GM03348 (cell line): ENCODE data around the gene SPATA13.
"Not testable (repeated sequence)": the region's sequence is repeated elsewhere in the genome, so short reads cannot be mapped to it uniquely, and the experiment has no call there.

ENCODE experiments used
- DNase-seq: peaks from one replicate; pipeline ENCODE4 v3.0.0; 2012; ENCODE audit warnings: low spot score

Gene SPATA13

DNA sequence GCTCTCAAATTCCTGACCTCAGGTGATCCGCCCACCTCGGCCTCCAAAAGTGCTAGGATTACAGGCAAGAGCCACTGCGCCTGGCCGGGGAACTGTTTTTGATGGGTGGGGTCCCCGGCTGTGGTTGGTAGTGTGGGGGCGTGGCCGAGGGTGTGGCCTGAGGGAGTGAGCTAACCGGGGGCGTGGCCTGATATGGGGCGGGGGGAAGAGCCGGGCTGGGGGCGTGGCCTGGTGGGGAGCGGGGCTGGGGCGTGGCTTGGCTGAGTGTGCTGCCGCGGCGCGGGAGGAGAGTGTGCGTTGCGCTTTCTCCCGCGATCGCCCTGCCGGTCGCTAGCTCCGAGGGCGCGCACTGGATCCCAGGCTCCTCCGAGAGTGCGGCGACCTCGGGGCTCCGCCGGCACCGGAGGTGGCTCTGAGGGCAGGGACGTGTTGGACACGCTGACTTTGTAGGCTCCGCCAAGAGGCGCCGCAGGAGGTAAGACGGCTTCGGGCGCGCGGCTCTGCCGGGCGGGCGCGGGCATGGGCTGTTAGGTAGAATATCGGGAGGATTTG, at the start of gene SPATA13:
Gene SPATA13, plus strand, starts transcription at position 263 of the 552 bp plus-strand sequence. CDS start 62,210 bp downstream, outside the sequence.
- DNase-seq = peak; percentile 100

DNA sequence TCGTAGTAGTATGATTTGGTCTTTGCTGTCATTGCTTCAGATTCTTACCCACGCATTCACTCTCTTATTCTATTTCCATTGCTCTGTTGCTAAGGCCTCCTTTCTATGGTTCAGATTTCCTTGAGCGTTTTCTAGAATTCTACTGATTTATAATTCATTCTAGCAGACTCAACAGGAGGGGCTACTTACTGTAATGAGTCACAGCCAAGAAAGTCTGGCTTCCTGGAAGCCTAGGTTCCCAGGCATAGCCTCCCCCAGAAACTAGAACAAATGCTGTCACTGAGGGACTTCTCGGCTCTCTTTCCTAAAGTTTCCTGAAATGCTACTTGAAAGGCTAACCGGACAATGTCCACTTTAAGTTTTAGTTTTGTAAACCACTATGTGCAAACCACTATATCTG, 47.7 kb upstream of the SPATA13 start:
- DNase-seq = no peak

DNA sequence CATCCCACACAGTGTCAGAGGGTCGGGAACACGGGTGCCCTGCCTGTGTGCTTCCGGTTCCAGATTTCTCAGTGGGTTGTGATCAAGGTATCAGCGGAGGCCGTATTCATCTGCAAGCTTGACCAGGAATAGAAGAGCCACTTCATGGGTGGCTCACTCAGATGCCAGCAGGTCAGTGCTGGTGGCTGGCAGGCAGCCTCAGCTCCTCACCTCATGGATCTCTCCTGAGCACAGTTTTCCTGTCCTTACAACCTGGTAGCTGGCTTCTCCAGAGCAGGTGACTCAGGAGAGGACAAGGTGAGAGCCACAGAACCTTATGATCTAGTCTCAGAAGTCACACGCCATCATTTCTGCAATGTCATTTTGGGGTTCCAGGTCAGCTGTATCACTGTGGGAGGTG, 44.8 kb upstream of the SPATA13 start:
- DNase-seq = no peak

DNA sequence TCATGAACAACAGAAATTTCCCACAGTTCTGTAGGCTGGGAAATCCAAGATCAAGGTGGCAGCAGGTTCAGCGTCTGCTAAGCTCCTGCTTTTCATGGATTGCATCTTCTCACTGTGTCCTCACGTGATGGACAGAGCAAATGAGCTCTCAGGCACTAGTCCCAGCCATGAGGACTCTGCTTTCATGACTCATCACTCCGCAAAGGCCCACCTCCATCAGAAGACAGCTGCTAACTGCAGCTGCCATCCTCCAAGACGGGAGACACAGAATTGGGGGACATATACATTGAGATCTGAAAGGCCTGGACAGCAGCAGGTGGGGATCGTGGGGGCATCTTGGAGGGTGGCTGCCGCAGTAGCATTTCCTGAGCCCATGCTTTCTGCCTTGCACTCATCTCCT, 44.4 kb upstream of the SPATA13 start:
- DNase-seq = no peak

DNA sequence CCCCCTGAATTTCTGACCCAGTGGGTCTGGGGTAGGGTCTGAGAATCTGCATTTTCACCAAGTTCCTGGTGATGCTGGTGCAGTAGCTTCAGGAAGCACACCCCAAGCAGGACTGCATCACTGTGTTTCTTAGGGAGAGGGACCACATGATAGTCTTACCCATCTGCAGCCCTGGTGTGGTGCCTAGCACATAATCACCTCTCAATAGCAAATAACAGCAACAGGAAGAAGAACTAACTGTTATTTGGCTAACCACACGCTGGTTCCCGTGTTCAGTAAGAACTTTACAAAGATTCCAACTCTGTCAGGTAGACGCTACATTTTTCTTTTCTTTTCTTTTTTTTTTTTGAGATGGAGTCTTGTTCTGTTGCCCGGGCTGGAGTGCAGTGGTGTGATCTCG, 41.9 kb upstream of the SPATA13 start:
- no peak for DNase-seq

DNA sequence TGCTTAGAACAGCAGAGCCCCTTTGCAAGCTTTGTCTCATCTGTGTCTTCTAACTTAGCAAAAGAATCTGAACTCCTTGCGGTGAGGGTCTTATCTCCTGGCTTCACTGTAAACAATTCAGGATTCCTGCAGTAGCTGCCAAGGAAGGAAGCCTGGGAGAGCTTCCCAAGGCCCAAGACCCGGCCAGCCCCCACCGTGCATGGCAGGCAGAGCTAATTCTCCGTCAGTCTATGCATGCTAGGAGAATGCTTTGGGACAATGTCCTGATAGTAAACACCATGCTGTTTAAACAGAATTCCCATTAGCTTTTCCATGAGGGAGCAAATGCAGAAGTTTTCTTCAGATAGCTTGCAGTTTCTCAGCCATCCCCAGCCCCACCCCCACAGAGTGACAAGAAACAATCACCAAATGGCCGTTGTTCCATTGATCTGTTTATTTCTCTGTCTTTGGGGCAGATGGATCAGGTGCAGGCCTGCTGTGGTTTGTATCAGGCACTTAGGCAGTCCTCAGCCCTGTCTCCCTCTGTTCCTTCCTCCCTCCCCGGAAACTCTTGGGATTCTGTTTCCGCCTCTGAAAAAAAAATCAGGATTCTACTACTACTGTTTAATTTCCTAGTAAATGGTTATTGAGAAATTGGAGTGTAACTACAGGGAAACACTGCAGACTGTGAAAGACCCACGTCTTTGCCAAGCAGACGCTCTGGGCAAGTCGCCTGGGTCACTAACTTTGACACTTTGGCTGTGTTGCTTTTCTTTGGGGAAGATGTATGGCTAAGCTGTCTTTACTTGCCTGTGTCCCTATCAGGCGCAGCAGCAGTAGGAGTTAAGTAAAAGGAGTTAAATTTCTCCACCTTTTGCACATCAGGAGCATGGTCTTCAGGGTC, 40.7 kb upstream of the SPATA13 start:
- DNase-seq = no peak

DNA sequence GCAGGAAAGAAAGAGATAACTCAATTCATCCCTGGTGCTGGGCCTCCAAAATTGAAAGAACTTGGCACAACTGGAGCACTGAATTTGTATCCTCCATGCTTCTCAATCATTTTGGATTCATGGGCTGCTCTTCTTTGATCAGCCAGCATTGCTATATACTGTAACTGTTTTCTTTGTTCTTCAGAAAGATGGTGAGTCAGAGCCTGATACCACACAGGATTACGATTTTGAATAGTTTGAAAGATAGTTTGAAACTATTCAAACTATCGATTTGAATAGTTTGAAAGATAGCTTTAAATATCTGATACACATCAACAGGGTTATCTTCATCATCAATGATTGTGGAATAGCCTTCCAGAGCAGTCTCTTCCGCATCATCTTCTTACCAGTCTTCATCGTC, 38.5 kb upstream of the SPATA13 start:
- DNase-seq = not testable (repeated sequence)

DNA sequence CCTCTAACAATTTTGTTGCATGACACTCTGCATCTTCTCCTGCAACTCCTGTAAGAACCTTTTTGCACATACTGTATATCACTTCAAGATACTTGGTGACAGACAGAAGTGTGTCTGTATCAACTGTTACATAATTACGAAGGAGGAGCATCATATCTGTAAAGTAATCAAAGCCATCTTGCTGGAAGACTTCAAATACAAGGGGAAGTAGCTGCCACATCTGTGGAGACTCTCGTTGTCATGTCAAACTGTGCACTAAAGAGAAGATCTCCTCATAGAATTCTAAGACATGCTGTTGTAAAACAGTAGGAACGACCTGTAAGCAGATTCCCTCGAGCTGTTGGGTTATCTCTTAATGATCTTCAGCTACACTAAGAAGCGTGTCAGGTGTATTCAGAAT, 38.0 kb upstream of the SPATA13 start:
- no peak for DNase-seq

DNA sequence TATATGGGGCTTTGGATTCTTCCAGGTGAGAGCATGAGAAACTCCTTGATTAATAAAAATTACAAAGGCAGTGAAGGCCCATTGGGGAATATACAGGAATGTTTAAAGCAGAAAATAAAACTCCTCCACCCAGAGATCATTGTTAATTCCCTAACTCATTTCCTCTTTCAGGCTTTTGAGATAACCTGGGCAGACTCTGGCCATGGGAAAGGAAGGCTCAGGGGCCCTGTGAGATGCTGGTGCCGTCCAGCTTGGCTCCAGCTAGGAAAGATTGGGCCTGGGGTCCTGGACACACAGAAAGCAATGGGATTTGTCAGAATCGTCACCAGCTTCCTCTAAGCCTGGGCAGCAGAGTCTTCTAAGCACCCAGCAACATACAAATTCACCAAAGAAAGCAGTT, 36.8 kb upstream of the SPATA13 start:
- DNase-seq = no peak

DNA sequence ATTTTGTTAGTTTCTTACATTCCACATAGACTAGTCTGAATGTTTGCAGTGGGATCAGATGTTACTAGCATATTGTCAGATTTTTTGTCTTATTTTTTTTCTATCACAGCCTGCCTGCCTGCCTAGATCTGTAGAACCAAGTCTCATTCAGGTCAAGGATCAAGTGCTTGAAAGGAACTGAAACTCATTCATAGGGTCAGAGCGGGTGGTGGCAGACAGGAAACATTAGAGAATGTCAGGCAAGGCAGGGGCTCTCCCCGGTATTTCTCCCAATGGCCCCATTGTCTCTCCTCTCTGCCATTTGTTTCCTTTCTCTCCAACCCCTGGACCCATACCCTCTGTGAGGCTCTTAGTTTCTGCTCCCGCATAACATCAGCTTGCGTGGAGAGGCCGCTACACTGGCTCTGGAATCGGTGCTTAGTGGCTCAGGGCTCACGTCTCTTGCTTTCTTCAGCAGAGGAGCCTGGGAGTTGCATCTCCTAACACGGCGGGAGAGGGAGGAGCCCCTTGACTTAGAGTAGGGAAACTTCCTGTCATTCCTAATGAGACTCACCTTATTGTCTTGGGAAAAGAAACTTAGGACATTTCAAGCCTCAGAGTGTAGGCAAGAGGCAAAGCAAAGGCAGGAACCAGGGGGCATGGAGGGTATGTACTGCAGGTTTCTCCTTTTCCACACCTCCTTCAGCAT, 35.6 kb upstream of the SPATA13 start:
- no peak for DNase-seq

DNA sequence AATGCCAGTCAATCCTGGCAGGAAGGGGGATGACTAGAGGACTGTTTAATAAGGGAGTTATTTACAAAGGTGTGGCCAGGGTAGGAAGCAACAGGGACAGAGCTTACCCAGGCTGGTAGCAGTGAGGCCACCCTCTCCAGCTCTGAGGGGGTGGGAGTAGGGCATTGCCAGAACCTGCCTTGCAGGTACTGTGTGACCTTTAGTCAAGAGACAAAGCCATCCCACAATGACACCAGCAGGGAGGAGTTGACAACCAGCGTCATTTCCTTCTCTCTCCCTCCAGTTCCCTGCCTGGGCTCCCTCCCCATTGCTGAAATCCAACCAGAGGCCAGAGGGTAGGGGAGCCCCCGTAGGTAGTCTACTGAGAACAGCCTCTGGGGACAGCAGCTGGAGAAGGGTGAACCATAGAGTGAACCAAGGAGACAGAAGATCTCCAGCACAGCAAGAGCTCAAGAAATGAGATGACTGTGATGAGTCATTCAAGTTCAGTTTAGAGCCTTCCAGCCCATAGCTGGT, 33.3 kb upstream of the SPATA13 start:
- peak; percentile 24 for DNase-seq

DNA sequence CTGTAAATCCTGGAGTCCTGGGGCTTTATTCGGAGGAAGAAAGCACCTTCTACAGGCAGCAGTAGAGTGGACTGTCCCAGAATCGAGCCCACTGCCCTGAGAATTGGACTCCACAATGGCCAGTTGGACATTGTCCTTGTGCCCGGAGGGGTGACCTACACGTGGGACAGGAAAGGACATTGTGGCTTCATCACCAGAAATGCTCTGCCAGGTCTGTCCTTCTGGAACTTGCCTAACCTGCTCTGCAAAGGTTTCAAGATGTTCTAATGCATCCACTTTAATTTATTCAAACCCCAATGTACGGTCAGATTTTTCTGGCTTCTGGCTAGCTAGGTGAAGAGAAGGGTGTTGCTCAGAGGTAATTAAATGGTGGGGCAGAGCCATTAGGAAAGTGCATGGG, 32.4 kb upstream of the SPATA13 start:
- DNase-seq = no peak

DNA sequence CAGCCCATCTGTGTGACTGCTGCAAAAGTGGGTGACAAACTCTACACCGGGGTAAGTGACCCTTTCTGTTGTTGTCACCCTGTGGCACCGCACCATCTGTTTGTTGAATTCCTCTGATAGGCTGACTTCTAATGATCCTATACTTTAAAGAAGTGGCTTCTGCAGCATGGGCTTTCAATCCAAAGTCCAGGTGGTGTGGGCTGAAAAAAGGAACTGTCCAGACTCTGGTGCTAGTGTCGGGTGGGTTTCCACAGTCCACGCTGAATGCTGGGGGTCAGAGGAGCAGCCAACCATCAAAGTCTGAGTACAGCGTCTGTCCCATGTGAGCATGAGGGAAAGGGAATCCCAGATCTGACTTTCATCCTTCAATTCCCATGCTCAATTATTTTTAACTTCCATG, 31.6 kb upstream of the SPATA13 start:
- no peak for DNase-seq

DNA sequence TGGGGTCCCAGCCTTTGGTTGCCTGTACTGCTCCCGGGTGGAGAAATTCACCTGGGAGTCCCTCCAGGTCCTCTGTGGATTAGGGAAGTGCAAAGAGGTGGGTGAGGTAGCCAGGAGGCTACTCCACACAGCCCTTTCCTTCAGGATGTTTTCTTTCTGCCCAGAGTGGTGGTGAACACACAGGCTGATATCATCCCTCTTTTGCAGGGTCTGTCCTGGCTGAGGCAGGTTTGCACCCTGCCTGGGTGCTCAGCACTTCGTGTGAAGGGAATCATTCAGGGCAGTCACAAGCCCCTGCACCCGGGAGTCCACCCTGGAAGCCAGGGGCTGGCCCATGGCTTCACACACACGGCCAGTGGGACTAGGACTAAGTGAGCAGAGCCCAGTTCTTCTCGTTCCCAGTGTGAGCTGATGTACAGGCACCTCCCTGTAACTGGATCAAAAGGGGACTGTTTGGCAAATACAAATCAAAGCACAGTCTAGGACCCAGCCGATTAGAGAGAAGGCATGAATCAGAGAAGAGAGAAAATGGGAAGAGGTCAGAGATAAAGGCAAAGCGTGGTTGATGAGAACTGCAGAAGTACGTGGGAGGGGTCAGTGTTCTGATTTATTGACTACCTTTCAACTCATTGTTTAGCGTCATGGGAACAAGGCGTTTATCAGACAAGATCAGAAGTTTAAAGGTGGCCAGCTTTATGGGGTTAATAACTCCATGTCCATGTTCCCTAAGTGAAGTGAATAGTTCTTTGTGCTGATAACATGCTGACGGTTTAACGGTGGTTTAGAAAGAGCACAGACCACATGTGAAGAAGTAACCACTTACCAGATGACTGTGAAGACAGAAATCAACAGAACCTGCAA, 30.4 kb upstream of the SPATA13 start:
- no peak for DNase-seq

DNA sequence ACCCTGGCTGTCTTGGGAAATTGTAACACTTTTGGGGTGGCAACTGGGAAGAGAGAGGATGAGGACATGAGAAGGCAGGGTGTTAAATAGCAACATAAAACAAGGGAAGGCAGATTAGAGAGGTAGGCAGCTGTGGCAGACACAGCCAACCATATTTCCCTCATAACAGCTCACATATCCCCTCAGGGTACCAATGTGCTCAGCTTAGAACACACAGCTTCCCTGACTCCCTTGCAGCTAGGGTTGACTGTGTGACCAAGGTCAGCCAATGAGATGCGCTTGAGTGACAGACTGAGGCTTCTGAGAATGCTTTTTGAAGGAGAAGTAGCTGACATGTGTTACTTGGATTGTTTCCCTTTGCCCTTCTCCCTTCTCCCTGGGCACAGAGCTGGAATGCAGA, 28.8 kb upstream of the SPATA13 start:
- no peak for DNase-seq

DNA sequence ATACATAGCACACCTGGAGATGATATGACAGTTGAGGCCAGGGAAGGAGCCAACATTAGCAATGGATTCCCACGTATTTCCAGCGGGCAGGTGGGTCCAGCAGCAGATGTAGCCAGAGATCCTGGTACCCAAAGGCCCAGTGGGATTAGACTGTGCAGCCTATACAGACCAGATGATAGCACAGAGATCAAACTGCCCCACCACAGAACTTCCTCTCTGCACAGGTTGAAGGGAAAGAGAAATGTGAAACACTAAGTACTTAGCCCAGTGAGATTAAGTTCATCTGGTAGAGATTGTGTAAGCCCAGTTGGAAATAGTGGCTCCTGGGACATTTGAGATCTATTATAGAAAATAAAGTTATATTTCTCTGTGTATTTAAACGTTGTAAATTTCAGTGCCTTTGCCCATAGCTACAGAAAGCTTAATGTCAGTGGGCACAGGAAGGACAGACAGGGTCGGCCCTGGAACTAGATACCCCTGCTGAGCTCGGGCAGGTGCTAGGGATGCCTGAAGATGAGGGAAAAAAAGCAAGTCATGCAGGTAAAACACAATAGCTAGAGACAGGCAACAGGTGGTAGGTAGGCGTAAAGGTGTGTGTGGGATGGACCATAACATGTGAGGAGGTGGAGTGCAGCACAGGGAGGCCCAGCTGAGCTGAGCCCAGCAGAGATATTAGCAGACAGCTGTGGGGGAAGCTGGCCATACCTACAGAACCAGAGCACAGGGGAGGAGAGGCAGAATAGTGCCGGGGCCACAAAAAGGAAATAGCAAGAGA, 27.3 kb upstream of the SPATA13 start:
- DNase-seq = no peak

DNA sequence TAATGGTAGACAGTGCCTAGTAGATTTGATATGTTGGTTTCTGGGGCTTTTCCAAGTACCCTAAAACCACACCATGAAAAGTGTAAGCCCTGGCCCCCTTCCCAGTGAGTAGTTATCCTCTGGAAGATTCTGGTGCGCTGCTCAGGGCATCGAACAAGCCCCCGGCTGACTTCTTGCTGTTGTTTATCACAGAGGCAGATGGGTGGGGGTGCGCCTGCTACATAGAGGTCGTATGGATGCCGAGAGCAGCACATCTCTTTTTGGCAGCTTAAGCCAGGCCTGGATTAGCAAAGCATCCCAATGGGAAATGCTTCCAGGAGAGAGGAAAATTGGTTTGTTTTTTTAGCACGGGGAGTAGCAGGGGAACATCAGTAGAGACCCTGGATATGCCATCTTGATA, 26.3 kb upstream of the SPATA13 start:
- DNase-seq = no peak

DNA sequence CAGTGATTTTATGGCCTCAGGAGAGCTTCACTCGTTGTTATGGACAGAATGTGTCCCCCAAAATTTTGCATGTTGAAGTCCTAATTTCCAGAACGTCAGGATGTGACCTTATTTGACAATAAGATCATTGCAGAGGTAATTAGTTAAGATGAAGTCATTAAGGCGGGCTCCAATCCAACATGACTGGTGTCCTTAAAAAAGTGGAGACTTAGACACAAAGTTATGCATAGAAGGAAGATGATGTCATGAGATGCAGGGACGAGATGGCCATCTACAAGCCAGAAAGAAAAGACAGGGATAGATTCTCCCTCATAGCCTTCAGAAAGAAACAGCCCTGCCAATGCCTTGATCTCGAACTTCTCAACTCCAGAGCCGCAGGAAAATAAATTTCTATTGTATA, 25.8 kb upstream of the SPATA13 start:
- no peak for DNase-seq

DNA sequence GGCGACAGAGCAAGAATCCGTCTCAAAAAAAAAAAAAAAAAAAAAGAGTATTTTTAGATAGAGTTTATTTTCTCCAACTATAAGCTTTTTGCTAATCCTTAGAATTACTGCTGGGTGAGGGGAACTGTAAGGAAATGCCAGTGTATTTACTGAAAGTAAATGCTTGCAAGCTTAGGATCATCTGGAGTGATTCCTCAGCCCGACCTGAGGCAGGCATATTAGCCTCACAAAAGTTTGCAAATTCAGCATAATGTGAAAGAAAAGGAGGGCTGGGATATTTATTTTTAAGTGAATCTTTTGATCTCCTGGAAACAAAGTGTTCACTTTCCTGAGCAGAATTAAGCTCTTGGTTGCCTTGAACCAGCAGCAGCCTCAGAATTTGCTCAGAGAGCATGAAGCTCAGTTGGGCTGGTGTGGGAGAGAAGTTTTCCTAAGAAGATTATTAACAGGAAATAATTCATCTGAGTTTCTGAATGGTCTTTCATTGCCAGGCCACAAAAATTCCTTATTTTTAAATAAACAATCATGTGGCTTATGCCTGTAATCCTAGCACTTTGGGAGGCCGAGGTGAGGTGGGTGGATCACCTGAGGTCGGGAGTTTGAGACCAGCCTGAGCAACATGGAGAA, 24.7 kb upstream of the SPATA13 start:
- DNase-seq = peak; percentile 40

DNA sequence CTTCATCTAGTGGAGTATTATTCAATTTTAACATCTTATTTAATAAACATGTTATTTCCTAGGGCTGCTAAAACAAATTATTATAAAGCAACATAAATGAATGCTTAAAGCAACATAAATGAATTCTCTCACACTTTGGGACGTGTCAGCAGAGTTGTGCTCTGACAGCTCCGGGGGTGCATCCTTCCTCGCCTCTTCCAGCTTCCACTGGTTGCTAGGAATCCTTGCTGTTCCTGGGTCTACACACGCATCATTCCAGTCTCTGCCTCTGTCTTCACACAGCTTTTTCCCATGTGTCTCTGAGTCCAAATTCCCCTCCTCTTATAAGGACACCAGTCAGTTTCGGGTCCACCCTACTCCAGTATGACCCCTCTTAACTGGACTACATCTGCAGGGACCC, 21.6 kb upstream of the SPATA13 start:
- DNase-seq = no peak
